IMR-90 (cell line): Measurements from ENCODE around the gene PLOD1.

Experiments used
- CEBPB ChIP-seq: IDR thresholded peaks from 2 replicates; pipeline ENCODE4 v1.6.1; 2012; ENCODE audit warnings: low read depth, low read length, improper control_type of control experiment
- CHD1 ChIP-seq: IDR thresholded peaks from 2 replicates; pipeline ENCODE4 v1.6.1; 2012; ENCODE audit warnings: low read depth, low read length, improper control_type of control experiment
- CTCF ChIP-seq: conservative IDR thresholded peaks from 2 replicates; pipeline ENCODE4 v1.5.1; 2012; ENCODE audit warnings: mild to moderate bottlenecking, low read depth, low read length, improper control_type of control experiment
- MAFK ChIP-seq: IDR thresholded peaks from 2 replicates; pipeline ENCODE4 v1.6.1; 2012; ENCODE audit warnings: low read depth, low read length, improper control_type of control experiment
- MXI1 ChIP-seq: IDR thresholded peaks from 2 replicates; pipeline ENCODE4 v1.6.1; 2012; ENCODE audit warnings: low read depth, mild to moderate bottlenecking, low read length, moderate library complexity, borderline replicate concordance
- POLR2A ChIP-seq: IDR thresholded peaks from 2 replicates; pipeline ENCODE4 v1.6.1; 2012; ENCODE audit warnings: mild to moderate bottlenecking, low read depth, low read length

DNA sequence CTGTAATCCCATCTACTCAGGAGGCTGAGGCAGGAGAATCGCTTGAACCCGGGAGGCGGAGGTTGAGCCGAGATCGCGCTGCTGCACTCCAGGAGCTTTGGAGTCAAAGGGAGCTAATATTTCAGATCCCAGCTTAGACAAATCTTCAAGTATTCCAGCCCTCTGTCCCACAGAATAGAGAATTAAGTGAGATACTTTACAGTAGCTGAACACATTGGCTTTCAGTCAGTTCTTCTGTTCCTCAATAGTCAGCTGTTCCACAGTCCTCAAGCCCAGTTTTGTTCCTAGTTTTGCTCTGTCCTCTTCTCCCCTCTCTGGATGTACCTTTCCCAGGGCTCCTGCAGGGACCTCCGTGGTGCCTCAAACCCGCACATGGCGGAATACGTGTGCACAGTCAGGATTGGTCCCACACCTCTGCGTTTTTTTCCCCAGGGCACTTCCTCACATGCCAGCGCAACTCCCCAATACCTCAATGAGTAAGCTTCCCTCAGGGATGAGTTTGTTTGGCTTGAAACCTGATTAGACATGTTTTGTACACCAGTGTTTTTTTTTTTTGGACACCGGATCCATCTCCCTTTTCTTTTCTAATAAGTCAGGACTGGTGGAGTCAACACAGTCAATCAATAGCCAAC, 47.0 kb downstream of the PLOD1 start:
- TF ChIP-seq CEBPB (no peak), CTCF (no peak), MAFK (no peak), MXI1 (no peak), POLR2A (no peak), CHD1 (no peak)
